ENCODE measurements around the gene NBL1.

NBL1 gene

GRCh38 chr1:19655718-19656080 lies 11.6 kb downstream of the NBL1 start:
- Histone ChIP-seq H2AK5ac (ENCODE audit: low read length) (no peak overlapping the region), H2BK5ac (ENCODE audit: low read length) (no peak overlapping the region), H3K4me1 (ENCODE audit: control insufficient read depth, low read depth, low read length) (no peaks in the 10 kb centered on the region), H3K4me2 (ENCODE audit: low read length) (no peak overlapping the region), H3K56ac (ENCODE audit: low read length) (no peak overlapping the region), H3K4ac (ENCODE audit: low read depth, low read length) (no peak overlapping the region), H2BK15ac (replicated peaks; ENCODE audit: low read depth) (no peak overlapping the region), H3K9ac (ENCODE audit: low read length) (no peak overlapping the region), H3K79me1 (ENCODE audit: low read length) (no peaks in the 10 kb centered on the region), H4K5ac (ENCODE audit: low read length) (no peak overlapping the region), H3K36me3 (ENCODE audit: control insufficient read depth, insufficient read depth, low read length) (no peaks in the 10 kb centered on the region), H3K79me2 (ENCODE audit: control insufficient read depth, insufficient read depth, low read length) (no peaks in the 10 kb centered on the region), H2BK120ac (ENCODE audit: low read depth, low read length) (no peak overlapping the region), H3K18ac (ENCODE audit: low read length) (no peak overlapping the region), H3K23ac (ENCODE audit: low read length) (no peak overlapping the region), H3K27me3 (ENCODE audit: insufficient read depth, low read length, poor library complexity) (no peaks in the 10 kb centered on the region), H3K4me3 (ENCODE audit: low read length) (no peak overlapping the region), H3K27ac (ENCODE audit: low read depth, low read length) (no peak overlapping the region), H4K8ac (ENCODE audit: low read depth, low read length) (no peak overlapping the region)
- DNase-seq = no peak
- no CpG with 5 or more reads among the region's 8 CpGs for WGBS (ENCODE audit: extremely low coverage, insufficient coverage, low lambda C conversion rate)

- Histone ChIP-seq H3K18ac (ENCODE audit: low read length) (no peak overlapping the region), H2BK5ac (ENCODE audit: low read length) (no peak overlapping the region), H4K5ac (ENCODE audit: low read length) (no peak overlapping the region), H2BK15ac (replicated peaks; ENCODE audit: low read depth) (no peak overlapping the region), H4K8ac (ENCODE audit: low read depth, low read length) (no peak overlapping the region), H3K4me3 (ENCODE audit: low read length) (no peak overlapping the region), H3K27ac (ENCODE audit: low read depth, low read length) (no peak overlapping the region), H3K79me1 (ENCODE audit: low read length) (no peaks in the 10 kb centered on the region), H3K56ac (ENCODE audit: low read length) (no peak overlapping the region), H3K4me1 (ENCODE audit: control insufficient read depth, low read depth, low read length) (no peaks in the 10 kb centered on the region), H3K4ac (ENCODE audit: low read depth, low read length) (no peak overlapping the region), H3K4me2 (ENCODE audit: low read length) (no peak overlapping the region), H3K36me3 (ENCODE audit: control insufficient read depth, insufficient read depth, low read length) (no peaks in the 10 kb centered on the region), H3K79me2 (ENCODE audit: control insufficient read depth, insufficient read depth, low read length) (no peaks in the 10 kb centered on the region), H3K23ac (ENCODE audit: low read length) (no peak overlapping the region), H3K9ac (ENCODE audit: low read length) (no peak overlapping the region), H2AK5ac (ENCODE audit: low read length) (no peak overlapping the region), H2BK120ac (ENCODE audit: low read depth, low read length) (no peak overlapping the region), H3K27me3 (ENCODE audit: insufficient read depth, low read length, poor library complexity) (no peaks in the 10 kb centered on the region)
- WGBS (ENCODE audit: extremely low coverage, insufficient coverage, low lambda C conversion rate) = no CpG with 5 or more reads among the region's 9 CpGs
- no peak for DNase-seq
These were observed 12.1 kb downstream of the NBL1 start for GRCh38 chr1:19656134-19656779.

- no peaks in the 10 kb centered on the region for H3K27me3 ChIP-seq (ENCODE audit: insufficient read depth, low read length, poor library complexity)
- DNase-seq = no peak
- H4K8ac ChIP-seq (ENCODE audit: low read depth, low read length) = no peak overlapping the region
- no peak overlapping the region for H3K4me2 ChIP-seq (ENCODE audit: low read length)
- WGBS (ENCODE audit: extremely low coverage, insufficient coverage, low lambda C conversion rate) = no CpG with 5 or more reads among the region's 15 CpGs
- H3K56ac ChIP-seq (ENCODE audit: low read length) = peak overlapping the region; percentile 15
- no peak overlapping the region for H3K18ac ChIP-seq (ENCODE audit: low read length)
- no peak overlapping the region for H2BK5ac ChIP-seq (ENCODE audit: low read length)
- H3K79me2 ChIP-seq (ENCODE audit: control insufficient read depth, insufficient read depth, low read length) = no peaks in the 10 kb centered on the region
- H3K4me3 ChIP-seq (ENCODE audit: low read length) = no peak overlapping the region
- H3K4ac ChIP-seq (ENCODE audit: low read depth, low read length) = no peak overlapping the region
- no peaks in the 10 kb centered on the region for H3K36me3 ChIP-seq (ENCODE audit: control insufficient read depth, insufficient read depth, low read length)
- no peak overlapping the region for H4K5ac ChIP-seq (ENCODE audit: low read length)
- no peak overlapping the region for H2BK120ac ChIP-seq (ENCODE audit: low read depth, low read length)
- H2AK5ac ChIP-seq (ENCODE audit: low read length) = no peak overlapping the region
- H3K23ac ChIP-seq (ENCODE audit: low read length) = no peak overlapping the region
- H3K4me1 ChIP-seq (ENCODE audit: control insufficient read depth, low read depth, low read length) = no peaks in the 10 kb centered on the region
- H3K9ac ChIP-seq (ENCODE audit: low read length) = no peak overlapping the region
- no peak overlapping the region for H3K27ac ChIP-seq (ENCODE audit: low read depth, low read length)
- no peak overlapping the region for H2BK15ac ChIP-seq (replicated peaks; ENCODE audit: low read depth)
- no peaks in the 10 kb centered on the region for H3K79me1 ChIP-seq (ENCODE audit: low read length)
These were observed 12.8 kb downstream of the NBL1 start for GRCh38 chr1:19656780-19657466.

- Histone ChIP-seq H2BK5ac (ENCODE audit: low read length) (no peak overlapping the region), H3K79me2 (ENCODE audit: control insufficient read depth, insufficient read depth, low read length) (no peaks in the 10 kb centered on the region), H3K4me2 (ENCODE audit: low read length) (no peak overlapping the region), H3K27ac (ENCODE audit: low read depth, low read length) (no peak overlapping the region), H4K8ac (ENCODE audit: low read depth, low read length) (no peak overlapping the region), H4K5ac (ENCODE audit: low read length) (no peak overlapping the region), H2BK120ac (ENCODE audit: low read depth, low read length) (no peak overlapping the region), H2BK15ac (replicated peaks; ENCODE audit: low read depth) (no peak overlapping the region), H3K4ac (ENCODE audit: low read depth, low read length) (no peak overlapping the region), H2AK5ac (ENCODE audit: low read length) (no peak overlapping the region), H3K36me3 (ENCODE audit: control insufficient read depth, insufficient read depth, low read length) (no peaks in the 10 kb centered on the region), H3K4me3 (ENCODE audit: low read length) (no peak overlapping the region), H3K4me1 (ENCODE audit: control insufficient read depth, low read depth, low read length) (no peaks in the 10 kb centered on the region), H3K23ac (ENCODE audit: low read length) (no peak overlapping the region), H3K56ac (ENCODE audit: low read length) (peak overlapping the region; percentile 15), H3K9ac (ENCODE audit: low read length) (no peak overlapping the region), H3K79me1 (ENCODE audit: low read length) (no peaks in the 10 kb centered on the region), H3K18ac (ENCODE audit: low read length) (no peak overlapping the region), H3K27me3 (ENCODE audit: insufficient read depth, low read length, poor library complexity) (no peaks in the 10 kb centered on the region)
- WGBS (ENCODE audit: extremely low coverage, insufficient coverage, low lambda C conversion rate) = no CpG with 5 or more reads among the region's 10 CpGs
- no peak for DNase-seq
These were observed 13.4 kb downstream of the NBL1 start for GRCh38 chr1:19657511-19657910.

GRCh38 chr1:19658186-19658585 lies 14.1 kb downstream of the NBL1 start:
- H3K9ac ChIP-seq (ENCODE audit: low read length) = no peak overlapping the region
- WGBS (ENCODE audit: extremely low coverage, insufficient coverage, low lambda C conversion rate) = no CpG with 5 or more reads among the region's 13 CpGs

More at GRCh38 chr1:19658186-19658585, 14.1 kb downstream of the NBL1 start:
- Histone ChIP-seq H3K56ac (ENCODE audit: low read length) (no peak overlapping the region), H3K4ac (ENCODE audit: low read depth, low read length) (no peak overlapping the region), H3K79me2 (ENCODE audit: control insufficient read depth, insufficient read depth, low read length) (no peaks in the 10 kb centered on the region), H3K27me3 (ENCODE audit: insufficient read depth, low read length, poor library complexity) (no peaks in the 10 kb centered on the region), H3K79me1 (ENCODE audit: low read length) (no peaks in the 10 kb centered on the region), H2AK5ac (ENCODE audit: low read length) (no peak overlapping the region), H3K27ac (ENCODE audit: low read depth, low read length) (no peak overlapping the region), H4K8ac (ENCODE audit: low read depth, low read length) (no peak overlapping the region), H2BK120ac (ENCODE audit: low read depth, low read length) (no peak overlapping the region), H2BK5ac (ENCODE audit: low read length) (no peak overlapping the region), H3K4me1 (ENCODE audit: control insufficient read depth, low read depth, low read length) (no peaks in the 10 kb centered on the region), H3K36me3 (ENCODE audit: control insufficient read depth, insufficient read depth, low read length) (no peaks in the 10 kb centered on the region), H3K4me3 (ENCODE audit: low read length) (no peak overlapping the region), H3K23ac (ENCODE audit: low read length) (no peak overlapping the region), H3K18ac (ENCODE audit: low read length) (no peak overlapping the region), H3K4me2 (ENCODE audit: low read length) (no peak overlapping the region), H2BK15ac (replicated peaks; ENCODE audit: low read depth) (no peak overlapping the region), H4K5ac (ENCODE audit: low read length) (no peak overlapping the region)
- DNase-seq = no peak
